Measurements from ENCODE around the gene SLC9A7.

GRCh38 chrX:46759645-46759974 lies 692 bp upstream of the SLC9A7 start:
- TF ChIP-seq POLR2A (IDR thresholded peaks at IDR 0.05; ENCODE audit: low read depth, low read length) (no peak), POLR2AphosphoS5 (IDR thresholded peaks at IDR 0.05; ENCODE audit: low read depth, low read length) (no peak), POU2F2 (IDR thresholded peaks at IDR 0.05; ENCODE audit: low read depth, low read length) (no peak), SPI1 (IDR thresholded peaks at IDR 0.05; ENCODE audit: low read depth, low read length) (no peak), TAF1 (IDR thresholded peaks at IDR 0.05; ENCODE audit: low read depth, low read length) (no peak), PAX5 (IDR thresholded peaks at IDR 0.05; ENCODE audit: insufficient read depth, low read length, severe bottlenecking) (no peak)

Data from GM12891 (cell line).